HepG2 (cell line): ENCODE results near the gene SF3A2. TPM values are rescaled to one million over a fixed set of nuclear protein-coding genes. Genes with fewer than 3 reads are reported as not detected.

Source experiments
- AGO1 ChIP-seq: fragments of 200-400 bp; formaldehyde crosslinking; IDR thresholded peaks from 2 replicates; pipeline ENCODE4 v1.6.1; 2017; ENCODE audit warnings: mild to moderate bottlenecking, low read depth, low read length, moderate library complexity; ENCODE audit not compliant: poor library complexity, severe bottlenecking
- GATAD1 ChIP-seq: IDR thresholded peaks from 2 replicates; pipeline ENCODE4 v1.6.1; 2016; ENCODE audit warnings: missing genetic modification reagents, missing compliant biosample characterization
- GZF1 ChIP-seq: sonication (generic); formaldehyde crosslinking; IDR thresholded peaks from 2 replicates; pipeline ENCODE4 v1.5.1; 2020; ENCODE audit warnings: mild to moderate bottlenecking, missing genetic modification reagents
- JUND ChIP-seq: sonication (generic); formaldehyde crosslinking; IDR thresholded peaks from 2 replicates; pipeline ENCODE4 v1.8.0; 2022; ENCODE audit warnings: mild to moderate bottlenecking, missing genetic modification reagents
- MXD3 ChIP-seq: IDR thresholded peaks from 2 replicates; pipeline ENCODE4 v1.6.1; 2016; ENCODE audit warnings: mild to moderate bottlenecking, missing biosample characterization, missing genetic modification reagents
- NFIC ChIP-seq: IDR thresholded peaks from 2 replicates; pipeline ENCODE4 v1.6.1; 2012; ENCODE audit warnings: mild to moderate bottlenecking, low read length, inconsistent platforms
- NR2F2 ChIP-seq: IDR thresholded peaks from 2 replicates; pipeline ENCODE4 v1.6.1; 2012; ENCODE audit warnings: low read depth, inconsistent platforms, borderline replicate concordance
- RXRA ChIP-seq: sonication (generic); formaldehyde crosslinking; IDR thresholded peaks from 2 replicates; pipeline ENCODE4 v1.5.1; 2020; ENCODE audit warnings: missing genetic modification reagents
- THYN1 ChIP-seq: sonication (generic); formaldehyde crosslinking; IDR thresholded peaks from 2 replicates; pipeline ENCODE4 v1.8.1; 2023; ENCODE audit warnings: low read depth, mild to moderate bottlenecking, moderate library complexity, missing genetic modification reagents, borderline replicate concordance
- ZNF230 ChIP-seq: sonication (generic); formaldehyde crosslinking; IDR thresholded peaks from 2 replicates; pipeline ENCODE4 v1.4.0; 2020; ENCODE audit warnings: mild to moderate bottlenecking, missing genetic modification reagents
- ZNF331 ChIP-seq: sonication (generic); formaldehyde crosslinking; IDR thresholded peaks from 2 replicates; pipeline ENCODE4 v1.4.0; 2020; ENCODE audit warnings: missing genetic modification reagents
- ZNF333 ChIP-seq: sonication (generic); formaldehyde crosslinking; IDR thresholded peaks from 2 replicates; pipeline ENCODE4 v1.4.0; 2020; ENCODE audit warnings: mild to moderate bottlenecking, missing genetic modification reagents, borderline replicate concordance
- ZNF83 ChIP-seq: sonication (generic); formaldehyde crosslinking; IDR thresholded peaks from 2 replicates; pipeline ENCODE4 v1.4.0; 2020; ENCODE audit warnings: missing genetic modification reagents, mild to moderate bottlenecking, borderline replicate concordance
- polyA plus RNA-seq, 8 experiments: library from polyadenylated mRNA; depleted of rRNA in 3 of 8; stranded (reverse) in 7 of 8; unstranded in 1 of 8; fragments of >200 nt; fragmentation: Illumina TruSeq in 4 of 8; extraction: Trizol in 4 of 8; gene quantifications; 2 replicates each; pipeline versions ENCODE4 v1.2.1 to v1.2.3, GENCODE V29; 2011 to 2016; ENCODE audit warnings: low read depth in 4 of 8, missing spikeins in 1 of 8, mixed read lengths in 1 of 8; ENCODE audit not compliant: insufficient read depth in 1 of 8
- total RNA-seq, 5 experiments: library from RNA; depleted of rRNA; stranded (reverse); fragments of >200 nt; fragmentation: Illumina TruSeq; extraction: Trizol; gene quantifications; 2 replicates each; pipeline ENCODE4 v1.2.3, GENCODE V29; 2016; ENCODE audit warnings: low read depth in 1 of 5
- TF ChIP-seq, protein P1 (sequence below): sonication (generic); formaldehyde crosslinking; IDR thresholded peaks from 2 replicates; pipeline ENCODE4 v1.4.0; 2020; ENCODE audit warnings: missing genetic modification reagents
- TF ChIP-seq, protein P2 (sequence below): sonication (generic); formaldehyde crosslinking; IDR thresholded peaks from 2 replicates; pipeline ENCODE4 v1.4.0; 2020; ENCODE audit warnings: missing genetic modification reagents, mild to moderate bottlenecking, borderline replicate concordance

Gene SF3A2
- total and polyA plus RNA-seq, 2 of the 13 experiments (the other 11 are each of a cell fraction or from before 2014, with no cell fraction given) = 8.6 to 8.8 TPM

DNA sequence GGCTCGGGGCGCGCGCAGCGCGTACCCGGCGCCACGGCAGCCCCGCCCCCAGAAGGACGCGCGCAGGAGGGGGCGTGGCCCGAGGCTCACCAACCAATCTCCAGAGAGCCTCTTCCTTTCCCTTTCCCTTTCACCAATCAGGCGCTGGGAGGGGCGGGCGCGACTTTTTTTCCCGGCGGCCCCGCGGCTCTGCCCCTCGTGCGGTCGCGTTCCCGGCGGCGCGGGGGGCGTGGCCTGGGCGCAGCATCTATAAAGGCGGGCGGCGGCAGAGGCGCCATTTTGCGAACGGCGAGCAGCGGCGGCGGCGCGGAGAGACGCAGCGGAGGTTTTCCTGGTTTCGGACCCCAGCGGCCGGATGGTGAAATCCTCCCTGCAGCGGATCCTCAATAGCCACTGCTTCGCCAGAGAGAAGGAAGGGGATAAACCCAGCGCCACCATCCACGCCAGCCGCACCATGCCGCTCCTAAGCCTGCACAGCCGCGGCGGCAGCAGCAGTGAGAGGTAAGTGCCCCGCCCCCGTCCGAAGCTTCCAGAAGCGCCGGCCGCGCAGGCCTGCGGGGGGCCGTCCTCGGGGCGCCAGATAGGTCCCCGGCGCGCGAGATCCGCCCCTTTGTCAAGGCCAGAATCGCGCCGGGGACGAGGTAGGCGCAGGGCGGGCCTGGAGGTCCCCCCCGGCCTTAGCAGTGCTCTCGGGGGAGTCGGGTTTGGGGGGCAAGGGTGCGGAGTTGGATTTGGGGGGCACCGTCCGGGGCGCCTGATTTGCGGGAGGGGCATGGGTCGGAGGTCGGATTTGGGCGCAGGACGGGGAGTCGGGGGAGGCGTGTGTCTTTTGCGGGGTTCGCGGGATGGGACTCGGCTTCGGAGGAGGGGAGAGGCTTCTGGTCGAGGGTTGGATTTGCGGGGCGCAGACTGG lies 32.9 kb downstream of the SF3A2 start (continued):
- TF ChIP-seq JUND = no peak
- no peak for TF ChIP-seq ZNF333 (CRISPR knock-in tag)
- no peak for TF ChIP-seq NFIC
- TF ChIP-seq NR2F2 = no peak; the same call in 1 of the 2 replicates
- peak; percentile 27; the same call in 1 of the 2 replicates for TF ChIP-seq ZNF83 (CRISPR knock-in tag)
- TF ChIP-seq, protein P1, sequence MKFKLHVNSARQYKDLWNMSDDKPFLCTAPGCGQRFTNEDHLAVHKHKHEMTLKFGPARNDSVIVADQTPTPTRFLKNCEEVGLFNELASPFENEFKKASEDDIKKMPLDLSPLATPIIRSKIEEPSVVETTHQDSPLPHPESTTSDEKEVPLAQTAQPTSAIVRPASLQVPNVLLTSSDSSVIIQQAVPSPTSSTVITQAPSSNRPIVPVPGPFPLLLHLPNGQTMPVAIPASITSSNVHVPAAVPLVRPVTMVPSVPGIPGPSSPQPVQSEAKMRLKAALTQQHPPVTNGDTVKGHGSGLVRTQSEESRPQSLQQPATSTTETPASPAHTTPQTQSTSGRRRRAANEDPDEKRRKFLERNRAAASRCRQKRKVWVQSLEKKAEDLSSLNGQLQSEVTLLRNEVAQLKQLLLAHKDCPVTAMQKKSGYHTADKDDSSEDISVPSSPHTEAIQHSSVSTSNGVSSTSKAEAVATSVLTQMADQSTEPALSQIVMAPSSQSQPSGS (CRISPR knock-in tag) = peak; percentile 81; the same call in 1 of the 2 replicates
- TF ChIP-seq RXRA (CRISPR knock-in tag) = peak; percentile 32; the same call in 1 of the 2 replicates
- peak; percentile 56; the same call in 1 of the 2 replicates for TF ChIP-seq ZNF331 (CRISPR knock-in tag)
- TF ChIP-seq ZNF230 = peak; percentile 55; the same call in 1 of the 2 replicates
- TF ChIP-seq, protein P2, sequence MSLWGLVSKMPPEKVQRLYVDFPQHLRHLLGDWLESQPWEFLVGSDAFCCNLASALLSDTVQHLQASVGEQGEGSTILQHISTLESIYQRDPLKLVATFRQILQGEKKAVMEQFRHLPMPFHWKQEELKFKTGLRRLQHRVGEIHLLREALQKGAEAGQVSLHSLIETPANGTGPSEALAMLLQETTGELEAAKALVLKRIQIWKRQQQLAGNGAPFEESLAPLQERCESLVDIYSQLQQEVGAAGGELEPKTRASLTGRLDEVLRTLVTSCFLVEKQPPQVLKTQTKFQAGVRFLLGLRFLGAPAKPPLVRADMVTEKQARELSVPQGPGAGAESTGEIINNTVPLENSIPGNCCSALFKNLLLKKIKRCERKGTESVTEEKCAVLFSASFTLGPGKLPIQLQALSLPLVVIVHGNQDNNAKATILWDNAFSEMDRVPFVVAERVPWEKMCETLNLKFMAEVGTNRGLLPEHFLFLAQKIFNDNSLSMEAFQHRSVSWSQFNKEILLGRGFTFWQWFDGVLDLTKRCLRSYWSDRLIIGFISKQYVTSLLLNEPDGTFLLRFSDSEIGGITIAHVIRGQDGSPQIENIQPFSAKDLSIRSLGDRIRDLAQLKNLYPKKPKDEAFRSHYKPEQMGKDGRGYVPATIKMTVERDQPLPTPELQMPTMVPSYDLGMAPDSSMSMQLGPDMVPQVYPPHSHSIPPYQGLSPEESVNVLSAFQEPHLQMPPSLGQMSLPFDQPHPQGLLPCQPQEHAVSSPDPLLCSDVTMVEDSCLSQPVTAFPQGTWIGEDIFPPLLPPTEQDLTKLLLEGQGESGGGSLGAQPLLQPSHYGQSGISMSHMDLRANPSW (CRISPR knock-in tag) = 0 out of 2 replicates have a peak, but pooled peaks have one; percentile 61
- peak; percentile 68 for TF ChIP-seq GATAD1 (CRISPR knock-in tag)
- peak; percentile 61; the same call in 1 of the 2 replicates for TF ChIP-seq GZF1
- no peak for TF ChIP-seq AGO1
- no peak for TF ChIP-seq THYN1 (CRISPR knock-in tag)
- peak; percentile 92 for TF ChIP-seq MXD3 (CRISPR knock-in tag)
